Erythroblast (primary cell): ENCODE results near the gene SOD2.

ENCODE experiments used
- GATA1 ChIP-seq: IDR thresholded peaks from 2 replicates; pipeline ENCODE4 v1.6.1; 2011; ENCODE audit warnings: low read depth, mild to moderate bottlenecking, control low read depth, low read length, moderate library complexity
- POLR2A ChIP-seq: IDR thresholded peaks from 2 replicates; pipeline ENCODE4 v1.6.1; 2011; ENCODE audit warnings: mild to moderate bottlenecking, low read length

DNA sequence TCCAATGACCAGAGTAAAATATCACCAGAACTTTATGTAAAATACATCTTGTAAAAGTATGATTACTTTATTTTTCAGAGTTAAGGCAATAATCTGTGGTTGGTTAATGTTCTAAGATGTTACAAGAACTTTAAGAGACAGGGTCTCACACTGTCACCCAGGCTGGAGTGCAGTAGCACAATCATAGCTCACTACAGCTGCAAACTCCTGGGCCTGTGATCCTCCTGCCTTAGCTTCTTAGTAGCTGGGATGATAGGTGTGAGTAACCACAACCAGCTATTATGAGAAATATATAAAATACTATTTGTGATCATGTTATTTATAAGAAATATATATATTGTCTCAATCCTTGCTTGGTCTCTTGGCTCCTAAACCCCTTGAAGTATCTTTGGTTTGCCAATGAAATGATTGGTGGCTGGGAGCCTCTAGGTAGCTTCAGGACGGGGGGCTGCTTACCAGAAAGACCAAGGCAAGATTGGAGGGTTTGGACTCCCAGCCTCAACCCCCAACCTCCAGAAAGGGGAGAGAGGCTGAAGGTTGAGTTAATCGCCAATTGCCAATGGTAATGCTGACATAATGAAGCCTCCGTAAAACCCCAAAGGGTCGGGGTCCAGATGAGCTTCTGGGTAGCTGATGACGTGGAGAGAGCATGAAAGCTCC, 15.4 kb downstream of the SOD2 start:
- TF ChIP-seq POLR2A (no peak), GATA1 (no peak)
